GM21423 (cell line): ENCODE results near the gene INHBC.
"Not testable (repeated sequence)": the region's sequence is repeated elsewhere in the genome, so short reads cannot be mapped to it uniquely, and the experiment has no call there.

Source experiments
- ATAC-seq: cut with Tn5 transposase; IDR thresholded peaks from one replicate; pipeline ENCODE4 v1.9.1; 2021; ENCODE audit warnings: mild to moderate bottlenecking, moderate library complexity; ENCODE audit not compliant: unreplicated experiment

The INHBC gene, protein sequence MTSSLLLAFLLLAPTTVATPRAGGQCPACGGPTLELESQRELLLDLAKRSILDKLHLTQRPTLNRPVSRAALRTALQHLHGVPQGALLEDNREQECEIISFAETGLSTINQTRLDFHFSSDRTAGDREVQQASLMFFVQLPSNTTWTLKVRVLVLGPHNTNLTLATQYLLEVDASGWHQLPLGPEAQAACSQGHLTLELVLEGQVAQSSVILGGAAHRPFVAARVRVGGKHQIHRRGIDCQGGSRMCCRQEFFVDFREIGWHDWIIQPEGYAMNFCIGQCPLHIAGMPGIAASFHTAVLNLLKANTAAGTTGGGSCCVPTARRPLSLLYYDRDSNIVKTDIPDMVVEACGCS

DNA sequence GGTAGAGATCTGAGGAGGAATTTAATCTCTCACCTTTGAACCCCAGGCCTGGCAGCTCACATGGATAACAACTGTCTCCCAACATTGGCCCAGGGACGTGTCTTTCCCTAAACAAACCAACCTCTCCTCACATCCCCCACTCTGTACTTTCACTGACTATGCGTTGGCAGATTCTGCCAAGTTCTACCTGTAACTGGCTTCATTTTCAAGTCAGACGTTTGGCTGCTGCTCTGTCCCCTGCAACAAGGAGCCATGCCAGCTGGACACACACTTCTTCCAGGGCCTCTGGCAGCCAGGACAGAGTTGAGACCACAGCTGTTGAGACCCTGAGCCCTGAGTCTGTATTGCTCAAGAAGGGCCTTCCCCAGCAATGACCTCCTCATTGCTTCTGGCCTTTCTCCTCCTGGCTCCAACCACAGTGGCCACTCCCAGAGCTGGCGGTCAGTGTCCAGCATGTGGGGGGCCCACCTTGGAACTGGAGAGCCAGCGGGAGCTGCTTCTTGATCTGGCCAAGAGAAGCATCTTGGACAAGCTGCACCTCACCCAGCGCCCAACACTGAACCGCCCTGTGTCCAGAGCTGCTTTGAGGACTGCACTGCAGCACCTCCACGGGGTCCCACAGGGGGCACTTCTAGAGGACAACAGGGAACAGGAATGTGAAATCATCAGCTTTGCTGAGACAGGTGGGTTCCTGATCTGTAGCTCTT is at the start of gene INHBC:
Gene INHBC (plus strand): TSS at position 268 of the 707 bp plus-strand sequence. CDS start 103 bp downstream, at position 371.
- ATAC-seq: no peak

DNA sequence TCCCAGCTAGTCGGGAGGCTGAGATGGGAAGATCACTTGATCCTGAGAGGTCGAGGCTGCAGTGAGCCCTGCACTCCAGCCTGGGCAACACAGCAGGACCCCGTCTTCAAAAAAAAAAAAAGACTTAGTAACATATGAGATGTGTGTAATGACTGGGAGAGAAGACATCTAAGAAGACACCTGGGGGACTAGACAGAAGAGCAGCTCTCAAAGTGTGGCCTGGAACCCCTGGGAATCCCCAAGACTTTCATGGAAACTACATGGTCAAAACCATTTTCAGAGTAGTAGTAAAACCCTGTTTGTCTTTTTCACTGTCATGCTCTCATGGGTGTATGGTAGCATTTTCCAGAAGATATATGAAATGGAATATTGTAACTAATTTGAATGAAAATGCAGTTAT is 49.0 kb upstream of the INHBC start:
- no peak for ATAC-seq

DNA sequence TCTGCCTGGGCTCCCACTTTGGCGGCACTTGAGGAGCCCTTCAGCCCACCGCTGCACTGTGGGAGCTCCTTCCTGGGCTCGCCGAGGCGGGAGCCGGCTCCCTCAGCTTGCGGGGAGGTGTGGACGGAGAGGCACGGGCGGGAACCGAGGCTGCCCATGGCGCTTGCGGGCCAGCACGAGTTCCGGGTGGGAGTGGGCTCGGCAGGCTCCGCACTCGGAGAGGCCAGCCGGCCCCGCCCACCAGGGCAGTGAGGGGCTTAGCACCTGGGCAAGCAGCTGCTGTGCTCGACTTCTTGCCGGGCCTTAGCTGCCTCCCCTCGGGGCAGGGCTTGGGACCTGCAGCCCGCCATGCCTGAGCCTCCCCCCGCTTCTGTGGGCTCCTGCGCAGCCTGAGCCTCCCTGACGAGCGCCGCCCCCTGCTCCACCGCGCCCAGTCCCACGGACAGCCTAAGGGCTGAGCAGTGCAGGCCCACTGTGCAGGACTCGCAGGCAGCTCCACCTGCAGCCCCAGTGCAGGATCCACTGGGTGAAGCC is 48.3 kb upstream of the INHBC start:
- no peak for ATAC-seq

DNA sequence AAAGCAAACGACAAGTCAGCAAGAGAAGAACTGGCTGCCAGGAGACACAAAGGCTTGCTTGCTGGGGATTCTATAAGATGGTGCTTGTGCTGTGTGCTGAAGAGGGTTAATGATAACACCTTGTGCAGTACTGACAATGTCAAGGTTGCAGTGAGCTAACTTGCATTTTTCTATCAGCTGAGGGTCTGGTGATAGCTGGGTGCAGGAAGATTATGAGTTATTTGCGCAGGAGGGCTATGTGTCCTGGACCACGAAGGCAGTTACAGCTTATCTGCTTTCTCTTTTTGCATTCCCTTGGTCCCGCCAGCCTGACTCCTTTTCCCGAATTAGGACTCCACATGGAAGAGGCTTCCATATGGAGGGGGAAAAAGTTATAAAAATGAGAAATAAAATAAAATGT is 46.2 kb upstream of the INHBC start:
- no peak for ATAC-seq

DNA sequence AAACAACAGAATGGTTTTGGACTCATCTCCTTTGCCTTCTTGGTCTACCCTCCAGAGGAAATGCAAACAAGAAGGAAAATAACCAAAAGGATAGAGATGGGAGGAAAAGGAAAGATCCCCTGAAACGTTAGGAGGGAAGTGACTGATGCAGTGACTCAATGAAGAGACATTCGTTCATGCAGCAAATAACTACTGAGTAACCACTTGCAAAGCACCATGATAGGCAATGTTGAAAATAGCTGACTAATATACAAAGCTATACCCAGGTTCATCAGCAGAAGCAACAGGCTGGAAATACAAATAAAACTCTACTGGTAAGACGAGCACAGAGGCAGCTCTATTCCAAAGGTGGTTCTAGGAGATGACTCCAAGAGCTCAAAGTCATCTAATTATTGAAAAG is 45.6 kb upstream of the INHBC start:
- ATAC-seq: no peak

DNA sequence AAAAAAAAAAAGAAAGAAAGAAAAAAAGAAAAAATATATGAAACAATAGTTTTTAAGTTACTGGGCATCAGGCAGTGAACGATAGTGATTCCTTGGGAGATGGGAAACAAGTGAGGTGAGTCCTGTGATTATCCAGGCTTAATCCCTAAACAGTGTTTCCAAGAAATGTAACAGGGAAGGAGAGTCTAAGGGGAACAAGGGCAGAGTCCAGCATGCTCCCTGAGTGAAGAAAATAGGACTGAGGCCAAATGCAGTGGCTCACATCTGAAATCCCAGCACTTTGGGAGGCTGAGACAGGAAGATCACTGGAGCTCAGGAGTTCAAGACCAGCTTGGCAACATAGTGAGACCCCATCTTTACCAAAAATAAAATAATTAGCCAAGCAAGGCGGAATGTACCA is 44.4 kb upstream of the INHBC start:
- ATAC-seq: no peak

DNA sequence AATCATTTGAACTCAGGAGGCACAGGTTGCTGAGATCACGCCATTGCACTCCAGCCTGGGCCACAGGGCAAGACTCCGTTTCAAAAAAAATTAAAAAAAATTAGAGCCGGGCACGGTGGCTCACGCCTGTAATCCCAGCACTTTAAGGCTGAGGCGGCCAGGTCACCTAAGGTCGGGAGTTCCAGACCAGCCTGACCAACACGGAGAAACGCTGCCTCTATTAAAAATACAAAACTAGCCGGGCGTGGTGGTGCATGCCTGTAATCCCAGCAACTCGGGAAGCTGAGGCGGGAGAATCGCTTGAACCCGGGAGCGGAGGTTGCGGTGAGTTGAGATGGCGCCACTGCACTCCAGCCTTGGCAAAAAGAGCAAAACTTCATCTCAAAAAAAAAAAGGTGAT is 39.5 kb upstream of the INHBC start:
- no peak for ATAC-seq

DNA sequence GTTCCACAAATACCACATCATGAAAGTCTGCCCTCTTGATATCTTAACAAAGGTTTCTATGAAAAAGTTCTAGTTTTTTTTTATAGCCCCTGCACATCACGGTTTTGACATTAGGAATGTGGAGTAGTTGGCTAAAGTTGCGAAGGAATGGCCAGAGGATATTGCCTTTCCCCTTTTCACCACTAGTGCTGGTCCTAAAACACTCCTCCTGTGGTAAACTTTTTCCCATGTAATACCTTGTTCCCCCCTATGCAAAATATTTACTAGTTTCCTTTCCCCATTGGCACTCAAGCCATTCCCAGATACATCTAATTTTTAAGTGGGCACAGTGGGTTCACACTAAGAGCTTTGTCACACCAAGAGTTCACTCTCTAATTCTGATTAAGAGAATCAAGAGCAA is 37.1 kb upstream of the INHBC start:
- ATAC-seq: no peak

DNA sequence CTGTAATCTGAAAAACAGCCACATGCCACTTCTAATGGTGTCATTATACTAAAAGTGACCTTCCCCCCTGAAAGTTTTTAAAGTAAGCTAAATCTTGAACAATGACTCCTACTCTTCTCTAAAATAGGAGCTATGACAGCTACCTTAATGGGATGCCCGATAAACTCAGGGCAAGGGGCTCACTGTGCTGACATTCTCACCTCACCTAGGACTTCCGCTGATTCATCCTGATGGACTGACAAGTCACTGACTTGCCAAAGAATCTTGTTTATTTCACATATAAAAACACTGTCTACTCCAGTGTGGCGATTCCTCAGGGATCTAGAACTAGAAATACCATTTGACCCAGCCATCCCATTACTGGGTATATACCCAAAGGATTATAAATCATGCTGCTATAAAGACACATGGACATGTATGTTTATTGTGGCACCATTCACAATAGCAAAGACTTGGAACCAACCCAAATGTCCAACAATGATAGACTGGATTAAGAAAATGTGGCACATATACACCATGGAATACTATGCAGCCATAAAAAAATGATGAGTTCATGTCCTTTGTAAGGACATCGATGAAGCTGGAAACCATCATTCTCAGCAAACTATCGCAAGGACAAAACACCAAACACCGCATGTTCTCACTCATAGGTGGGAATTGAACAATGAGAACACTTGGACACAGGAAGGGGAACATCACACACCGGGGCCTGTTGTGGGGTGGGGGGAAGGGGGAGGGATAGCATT is 34.7 kb upstream of the INHBC start:
- not testable (repeated sequence) for ATAC-seq

DNA sequence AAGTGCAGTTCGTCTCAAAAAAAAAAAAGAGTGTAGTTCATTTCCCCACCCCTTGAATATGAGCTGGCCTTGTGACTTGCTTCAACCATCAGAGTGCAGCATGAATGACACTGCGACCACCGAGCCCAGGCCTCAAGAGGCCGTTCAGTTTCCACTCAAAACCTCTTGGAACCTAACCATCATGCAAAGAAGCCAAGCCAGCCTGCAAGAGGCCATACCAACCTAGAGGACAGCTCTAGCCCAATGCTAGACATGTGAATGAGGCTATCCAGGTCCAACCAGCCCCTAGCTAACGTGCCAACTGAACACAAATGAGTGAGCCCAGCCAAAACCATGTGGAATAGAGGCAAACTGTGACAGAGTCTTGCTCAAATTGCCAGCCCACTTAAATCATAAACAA is 33.4 kb upstream of the INHBC start:
- no peak for ATAC-seq

DNA sequence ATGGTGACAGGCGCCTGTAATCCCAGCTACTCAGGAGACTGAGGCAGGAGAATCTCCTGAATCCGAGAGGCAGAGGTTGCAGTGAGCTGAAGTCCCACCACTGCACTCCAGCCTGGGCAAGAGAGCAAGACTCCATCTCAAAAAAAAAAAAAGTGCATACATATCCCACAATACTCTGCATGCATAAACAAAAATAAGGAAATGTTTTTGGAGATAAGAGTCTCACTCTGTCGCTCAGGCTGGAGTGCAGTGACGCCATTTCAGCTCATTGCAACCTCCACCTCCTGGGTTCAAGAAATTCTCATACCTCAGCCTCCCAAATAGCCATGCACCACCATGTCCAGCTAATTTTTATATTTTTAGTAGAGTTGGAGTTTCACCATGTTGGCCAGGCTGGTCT is 32.4 kb upstream of the INHBC start:
- not testable (repeated sequence) for ATAC-seq

DNA sequence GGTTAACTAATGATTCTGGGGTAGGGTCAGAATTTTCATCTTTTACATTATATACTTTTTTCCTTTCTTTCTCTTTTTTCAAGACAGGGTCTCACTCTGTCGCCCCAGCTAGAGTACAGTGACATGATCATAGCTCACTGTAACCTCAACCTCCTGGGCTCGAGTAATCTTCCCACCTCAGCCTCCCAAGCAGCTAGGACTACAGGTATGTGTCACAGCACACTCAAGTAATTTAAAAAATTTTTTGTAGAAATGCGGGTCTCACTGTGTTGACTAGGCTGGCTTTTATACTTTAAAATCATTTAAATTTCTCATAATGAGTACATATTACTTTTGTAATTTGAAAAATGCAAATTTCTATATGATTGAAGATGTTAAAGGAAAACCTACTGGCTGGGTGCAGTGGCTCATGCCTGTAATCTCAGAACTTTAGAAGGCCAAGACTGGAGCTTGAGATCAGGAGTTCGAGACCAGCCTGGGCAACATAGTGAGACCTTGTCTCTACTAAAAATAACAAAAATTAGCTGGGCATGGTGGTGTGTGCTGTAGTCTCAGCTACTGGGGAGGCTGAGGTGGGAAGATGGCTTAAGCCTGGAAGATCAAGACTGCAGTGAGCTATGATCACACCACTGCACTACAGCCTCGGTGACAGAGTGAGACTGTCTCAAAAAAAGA is 29.5 kb upstream of the INHBC start:
- ATAC-seq: no peak

DNA sequence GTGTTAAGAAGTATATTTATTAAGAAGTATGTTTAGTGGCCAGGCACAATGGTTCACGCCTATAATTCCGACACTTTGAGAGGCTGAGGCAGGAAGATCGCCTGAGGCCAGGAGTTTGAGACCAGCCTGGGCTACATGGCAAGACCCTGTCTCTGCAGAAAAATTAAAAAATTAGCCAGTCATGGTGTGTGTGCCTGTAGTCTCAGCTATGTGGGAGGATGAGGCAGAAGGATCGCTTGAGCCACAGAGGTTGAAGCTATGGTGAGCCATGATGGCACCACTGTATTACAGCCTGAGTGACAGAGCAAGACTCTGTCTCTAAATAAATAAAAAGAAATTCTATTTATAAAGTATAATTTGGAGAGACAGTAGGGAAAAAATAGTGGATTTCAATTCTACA is 24.1 kb upstream of the INHBC start:
- no peak for ATAC-seq

DNA sequence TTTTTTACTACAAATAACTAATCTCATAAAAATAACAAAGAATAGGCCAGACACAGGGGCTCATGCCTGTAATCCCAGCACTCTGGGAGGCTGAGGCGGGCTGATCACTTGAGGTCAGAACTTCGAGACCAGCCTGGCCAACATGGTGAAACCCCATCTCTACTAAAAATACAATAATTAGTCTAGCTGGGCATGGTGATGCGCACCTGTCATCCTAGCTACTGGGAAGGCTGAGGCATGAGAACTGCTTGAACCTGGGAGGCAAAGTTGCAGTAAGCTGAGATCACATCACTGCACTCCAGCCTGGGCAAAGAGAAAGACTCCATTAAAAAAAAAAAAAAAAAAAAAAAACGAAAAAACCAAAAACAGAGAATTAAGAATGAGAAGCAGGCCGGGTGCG is 20.4 kb upstream of the INHBC start:
- ATAC-seq: not testable (repeated sequence)

DNA sequence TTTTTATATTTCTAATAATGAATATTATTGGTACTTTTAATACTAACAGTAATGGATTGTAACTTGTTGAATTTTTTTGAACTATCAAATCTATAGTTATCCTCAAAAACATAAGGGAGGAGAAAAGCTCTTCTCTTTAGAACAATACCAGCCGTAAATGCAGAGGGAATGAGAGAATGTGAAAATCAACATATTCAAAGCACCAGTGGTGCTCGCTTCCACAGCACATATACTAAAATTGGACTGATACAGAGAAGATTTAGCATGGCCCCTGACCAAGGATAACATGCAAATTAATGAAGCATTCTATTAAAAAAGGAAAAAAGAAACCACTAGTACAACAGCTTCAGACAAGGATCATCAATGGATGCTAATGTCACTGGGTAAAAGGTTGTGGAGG is 19.5 kb upstream of the INHBC start:
- ATAC-seq: no peak

DNA sequence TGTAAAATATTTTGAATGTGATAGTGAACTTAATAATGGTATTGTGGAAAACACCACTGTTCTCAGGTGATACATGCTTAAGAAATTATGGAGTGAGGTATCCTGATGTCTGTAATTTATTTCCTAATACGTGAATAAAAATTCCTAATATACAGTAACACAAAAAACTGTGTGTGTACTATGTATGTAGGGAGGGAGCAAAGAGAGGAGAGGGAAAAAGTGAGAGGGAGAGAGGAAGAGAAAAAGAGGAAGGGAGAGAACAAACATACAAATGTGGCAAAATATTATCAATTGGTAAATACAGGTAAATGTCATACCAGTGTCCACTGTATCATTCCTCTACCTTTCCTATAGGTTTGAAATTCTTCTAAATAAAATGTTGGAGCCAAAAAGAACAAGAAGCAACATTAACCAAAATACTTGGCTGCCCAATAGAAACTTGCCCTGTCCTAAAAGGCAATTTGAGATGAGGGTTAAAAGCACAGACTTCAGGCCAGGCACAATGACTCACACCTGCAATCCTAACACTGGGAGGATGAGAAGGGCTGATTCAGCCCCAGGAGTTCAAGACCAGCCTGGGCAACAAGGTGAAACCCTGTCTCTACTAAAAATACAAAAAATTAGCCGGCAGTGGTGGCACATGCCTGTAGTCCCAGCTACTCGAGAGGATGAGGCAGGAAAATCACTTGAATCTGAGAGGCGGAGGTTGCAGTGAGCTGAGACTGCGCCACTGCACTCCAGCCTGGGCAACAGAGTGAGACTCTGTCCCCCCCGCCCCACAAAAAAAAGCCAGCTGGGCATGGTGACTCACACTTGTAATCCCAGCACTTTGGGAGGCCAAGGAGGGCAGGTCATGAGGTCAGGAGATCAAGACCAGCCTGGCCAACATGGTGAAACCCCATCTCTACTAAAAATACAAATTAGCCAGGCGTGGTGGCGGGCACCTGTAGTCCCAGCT is 18.3 kb upstream of the INHBC start:
- no peak for ATAC-seq

DNA sequence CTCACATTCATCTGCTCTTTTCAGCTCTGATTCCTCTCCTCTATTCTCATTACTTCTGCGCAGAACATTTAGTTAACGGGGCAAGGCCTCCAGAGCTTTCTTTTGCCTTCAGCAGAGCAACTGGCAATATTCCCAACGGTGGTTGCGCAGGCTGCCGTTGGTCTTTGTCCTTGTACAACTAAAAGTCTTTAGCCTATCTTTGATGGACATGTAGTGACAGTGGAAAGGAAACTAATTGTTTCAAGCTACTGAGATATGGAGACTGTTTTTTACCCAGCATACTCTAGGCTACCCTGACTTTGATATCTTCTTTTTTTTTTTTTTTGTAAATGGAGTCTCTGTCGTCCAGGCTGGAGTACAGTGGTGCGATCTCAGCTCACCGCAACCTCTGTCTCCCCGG is 16.3 kb upstream of the INHBC start:
- ATAC-seq: no peak

DNA sequence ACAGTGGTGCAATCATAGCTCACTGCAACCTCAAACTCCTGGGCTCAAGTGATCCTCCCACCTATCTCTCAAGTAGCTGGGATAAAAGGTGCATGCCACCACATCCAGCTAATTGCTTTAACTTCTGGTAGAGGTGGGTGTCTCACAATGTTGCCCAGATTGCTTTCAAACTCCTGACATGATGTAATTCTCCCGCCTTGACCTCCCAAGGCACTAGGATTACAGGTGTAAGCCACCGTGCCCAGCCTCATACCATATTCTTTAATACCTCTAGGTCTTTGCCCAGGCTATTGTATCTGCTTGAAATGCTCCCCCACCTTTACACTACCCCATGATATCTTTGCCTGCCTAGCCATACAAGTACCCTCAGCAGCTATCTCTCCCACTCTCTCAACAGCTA is 15.1 kb upstream of the INHBC start:
- no peak for ATAC-seq

DNA sequence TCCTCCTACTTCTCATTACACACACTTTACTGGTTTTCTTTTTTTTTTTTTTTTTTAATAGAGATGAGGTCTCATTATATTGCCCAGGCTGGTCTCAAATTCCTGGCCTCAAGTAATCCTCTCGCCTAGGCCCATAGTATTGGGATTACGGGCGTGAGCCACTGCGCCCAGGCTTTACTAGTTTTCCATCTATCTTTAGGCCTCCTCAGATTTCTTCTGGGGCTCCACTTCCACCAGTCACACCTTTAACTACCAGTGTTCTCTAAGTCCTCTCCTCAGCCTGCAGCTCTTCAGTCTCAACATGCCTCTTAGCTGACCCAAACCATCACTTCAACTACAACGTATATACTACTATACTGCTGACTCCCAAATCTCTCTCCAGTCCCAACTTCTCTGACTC is 14.1 kb upstream of the INHBC start:
- ATAC-seq: no peak

DNA sequence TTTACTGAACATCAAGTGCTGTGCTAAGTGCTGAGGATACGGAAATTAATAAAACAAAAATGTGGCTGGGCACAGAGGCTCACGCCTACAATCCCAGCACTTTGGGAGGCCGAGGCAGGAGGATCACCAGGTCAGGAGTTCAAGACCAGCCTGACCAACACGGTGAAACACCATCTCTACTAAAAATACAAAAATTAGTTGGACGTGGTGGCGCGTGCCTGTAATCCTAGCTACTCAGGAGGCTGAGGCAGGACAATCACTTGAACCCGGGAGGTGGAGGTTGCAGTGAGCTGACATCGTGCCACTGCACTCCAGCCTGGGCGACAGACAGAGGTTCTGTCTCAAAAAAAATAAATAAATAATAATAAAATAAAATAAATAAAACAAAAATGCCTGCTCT is 7.6 kb upstream of the INHBC start:
- not testable (repeated sequence) for ATAC-seq
